Ecto neural progenitor cell (in vitro differentiated cells): ENCODE measurements around the gene HAAO.

Experiments
- DNase-seq: peaks from one replicate; pipeline ENCODE4 v3.0.0-alpha.2; 2018; ENCODE audit warnings: low spot score

HAAO gene

GRCh38 chr2:42767899-42768705 is 24.3 kb downstream of the HAAO start:
- DNase-seq = no peak

GRCh38 chr2:42767080-42767898 is 25.1 kb downstream of the HAAO start:
- DNase-seq = no peak

GRCh38 chr2:42765686-42766085 is 26.7 kb downstream of the HAAO start:
- no peak for DNase-seq

- no peak for DNase-seq
These were observed 27.5 kb downstream of the HAAO start for GRCh38 chr2:42764901-42765300.

GRCh38 chr2:42764096-42764495 is 28.3 kb downstream of the HAAO start, which contains the start of gene OXER1:
OXER1 (minus strand) TSS chr2:42764135; CDS start chr2:42764062, 73 bp downstream.
- DNase-seq = peak; percentile 45

GRCh38 chr2:42762823-42763804 is 29.3 kb downstream of the HAAO start:
- no peak for DNase-seq

- no peak for DNase-seq
These were observed 30.2 kb downstream of the HAAO start for GRCh38 chr2:42762155-42762554.

GRCh38 chr2:42761554-42761953 is 30.8 kb downstream of the HAAO start:
- no peak for DNase-seq

GRCh38 chr2:42758751-42759150 is 33.6 kb downstream of the HAAO start:
- no peak for DNase-seq

- no peak for DNase-seq
These were observed 34.2 kb downstream of the HAAO start for GRCh38 chr2:42757981-42758740.

GRCh38 chr2:42756966-42757513 is 35.3 kb downstream of the HAAO start:
- DNase-seq = no peak

GRCh38 chr2:42756150-42756775 is 36.1 kb downstream of the HAAO start:
- no peak for DNase-seq

GRCh38 chr2:42755191-42755880 is 37.0 kb downstream of the HAAO start:
- DNase-seq = no peak

GRCh38 chr2:42754776-42755140 is 37.6 kb downstream of the HAAO start:
- no peak for DNase-seq

- DNase-seq = no peak
These were observed 38.2 kb downstream of the HAAO start for GRCh38 chr2:42754021-42754775.

- DNase-seq = no peak
These were observed 39.3 kb downstream of the HAAO start for GRCh38 chr2:42752816-42753813.

- no peak for DNase-seq
These were observed 40.1 kb downstream of the HAAO start for GRCh38 chr2:42752314-42752713.

- no peak for DNase-seq
These were observed 43.5 kb downstream of the HAAO start for GRCh38 chr2:42748840-42749239.
